Thyroid gland (tissue), 4 donors: Measurements from ENCODE around the gene ZIC5.

Experiments used
- POLR2A ChIP-seq, 2 donors: fragments of 450-650 bp; IDR thresholded peaks; one replicate each; pipeline ENCODE4 v1.6.1; 2017; ENCODE audit warnings: antibody characterized with exemption in 2 of 2, mild to moderate bottlenecking in 2 of 2, moderate library complexity in 1 of 2
- TF ChIP-seq, protein P1 (sequence below), 6 experiments: fragments of 200-600 bp in 3 of 6; fragments of 450-650 bp in 3 of 6; sonication (generic) in 3 of 6; IDR thresholded peaks; one replicate each; pipeline ENCODE4 v1.5.1; 2016 to 2019; ENCODE audit warnings: antibody characterized with exemption in 6 of 6, mild to moderate bottlenecking in 2 of 6, inconsistent platforms in 1 of 6, moderate library complexity in 1 of 6

DNA sequence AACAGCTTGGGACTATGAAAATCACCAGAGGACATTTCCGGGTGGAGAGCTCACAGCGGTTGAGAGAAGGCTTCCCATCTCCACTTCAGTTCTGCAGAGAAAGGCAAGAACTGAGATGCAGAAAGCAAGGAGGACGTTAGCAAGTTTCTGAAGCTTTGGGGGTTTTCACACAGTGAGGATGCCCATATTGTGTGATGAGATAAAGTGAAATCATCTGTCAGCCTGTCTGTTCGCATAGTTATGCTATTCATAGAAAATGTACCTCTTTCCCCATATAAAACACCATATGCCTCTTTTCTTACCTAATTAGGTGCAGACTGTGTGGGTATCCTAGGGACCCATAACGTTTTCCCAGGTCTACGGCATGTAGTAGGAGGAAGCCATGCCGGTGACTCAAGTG, 27.5 kb downstream of the ZIC5 start:
- TF ChIP-seq, protein P1, sequence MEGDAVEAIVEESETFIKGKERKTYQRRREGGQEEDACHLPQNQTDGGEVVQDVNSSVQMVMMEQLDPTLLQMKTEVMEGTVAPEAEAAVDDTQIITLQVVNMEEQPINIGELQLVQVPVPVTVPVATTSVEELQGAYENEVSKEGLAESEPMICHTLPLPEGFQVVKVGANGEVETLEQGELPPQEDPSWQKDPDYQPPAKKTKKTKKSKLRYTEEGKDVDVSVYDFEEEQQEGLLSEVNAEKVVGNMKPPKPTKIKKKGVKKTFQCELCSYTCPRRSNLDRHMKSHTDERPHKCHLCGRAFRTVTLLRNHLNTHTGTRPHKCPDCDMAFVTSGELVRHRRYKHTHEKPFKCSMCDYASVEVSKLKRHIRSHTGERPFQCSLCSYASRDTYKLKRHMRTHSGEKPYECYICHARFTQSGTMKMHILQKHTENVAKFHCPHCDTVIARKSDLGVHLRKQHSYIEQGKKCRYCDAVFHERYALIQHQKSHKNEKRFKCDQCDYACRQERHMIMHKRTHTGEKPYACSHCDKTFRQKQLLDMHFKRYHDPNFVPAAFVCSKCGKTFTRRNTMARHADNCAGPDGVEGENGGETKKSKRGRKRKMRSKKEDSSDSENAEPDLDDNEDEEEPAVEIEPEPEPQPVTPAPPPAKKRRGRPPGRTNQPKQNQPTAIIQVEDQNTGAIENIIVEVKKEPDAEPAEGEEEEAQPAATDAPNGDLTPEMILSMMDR (IDR thresholded peaks at IDR 0.05), result no peak
- no peak for TF ChIP-seq POLR2A (IDR thresholded peaks at IDR 0.05)
